Measurements from ENCODE around the gene TSN.

- TF ChIP-seq CTCF (IDR thresholded peaks at IDR 0.05), result no peak
- TF ChIP-seq SIN3A (IDR thresholded peaks at IDR 0.05; ENCODE audit: borderline replicate concordance, insufficient read depth, low read depth, low read length), result no peak
- no peak for TF ChIP-seq POLR2AphosphoS5 (IDR thresholded peaks at IDR 0.05; ENCODE audit: low read depth, low read length)
- no peak for TF ChIP-seq TCF7L2 (IDR thresholded peaks at IDR 0.05; ENCODE audit: low read depth, low read length)
- no peak for TF ChIP-seq REST (IDR thresholded peaks at IDR 0.05; ENCODE audit: insufficient read depth in 1 of 2, low read depth in 2 of 2, low read length in 1 of 2)
These were observed 11.2 kb downstream of the TSN start for GRCh38 chr2:121766624-121767023.
